HepG2 (cell line): Measurements from ENCODE around the gene COL5A2. TPM values are rescaled to one million over a fixed set of nuclear protein-coding genes. Genes with fewer than 3 reads are reported as not detected.

Source experiments
- ATAC-seq: fragments of 200-7000 bp; cut with Tn5 transposase; 3 replicates; pipeline ENCODE4 v1.9.1; 2020; ENCODE audit warnings: mild to moderate bottlenecking, moderate library complexity
- BruUV-seq: library from RNA; stranded (reverse); fragments of 400-500 nt; replicated peaks from 2 replicates; lab custom pipeline; 2021; lab: Mats Ljungman, UMichigan
- CTCF ChIA-PET: fragments of 300-600 bp; formaldehyde crosslinking; extraction: SDS; loops from one replicate; lab custom pipeline; 2021; ENCODE audit warnings: low total read pairs, inconsistent platforms, low intra/inter-chr PET ratio; lab: Yijun Ruan, JAX
- POLR2A ChIA-PET: fragments of 350-600 bp; sonication (Branson Sonifier 250); formaldehyde crosslinking; loops from one replicate; lab custom pipeline; 2020; ENCODE audit warnings: antibody characterized with exemption, inconsistent platforms; lab: Yijun Ruan, JAX
- DNase-seq: peaks from one replicate; pipeline ENCODE4 v3.0.0-alpha.2; 2015; ENCODE audit warnings: low spot score
- FAIRE-seq: peaks from 3 replicates; lab custom pipeline; 2011; peaks lifted over from hg19 to GRCh38; lab: Jason Lieb, UNC
- H2AFZ ChIP-seq: one replicate; pipeline ENCODE4 v1.6.1; 2011; ENCODE audit warnings: low read length, inconsistent platforms
- H3K27ac ChIP-seq: fragments of 300-600 bp; 3 replicates; pipeline ENCODE4 v1.8.0; 2011; ENCODE audit warnings: mixed run types, mild to moderate bottlenecking, mixed read lengths, low read length, inconsistent platforms; ENCODE audit not compliant: insufficient read depth; ENCODE audit errors: extremely low read length
- H3K27me3 ChIP-seq, 2 experiments: fragments of 200-600 bp in 1 of 2; 2 replicates in 1 of 2; 3 replicates in 1 of 2; pipeline versions ENCODE4 v1.6.0 to v1.8.0; 2011; ENCODE audit warnings: low read length in 2 of 2, mild to moderate bottlenecking in 2 of 2, moderate library complexity in 2 of 2, inconsistent platforms in 1 of 2; ENCODE audit not compliant: insufficient read depth in 2 of 2, control insufficient read depth in 1 of 2
- H3K36me3 ChIP-seq, 2 experiments: fragments of 200-600 bp in 1 of 2; replicated peaks in 1 of 2; 2 replicates in 1 of 2; 3 replicates in 1 of 2; pipeline versions ENCODE4 v1.5.1 to v1.8.0; 2011; ENCODE audit warnings: low read length in 2 of 2, inconsistent platforms in 1 of 2; ENCODE audit not compliant: insufficient read depth in 2 of 2, control insufficient read depth in 1 of 2
- H3K4me1 ChIP-seq: 2 replicates; pipeline ENCODE4 v1.5.1; 2012; ENCODE audit warnings: low read length, inconsistent platforms; ENCODE audit not compliant: insufficient read depth
- H3K4me2 ChIP-seq: 2 replicates; pipeline ENCODE4 v1.6.0; 2011; ENCODE audit warnings: low read depth, low read length, inconsistent platforms
- H3K4me3 ChIP-seq, 3 experiments: fragments of 200-600 bp in 1 of 3; sonication (generic), shearing (Covaris generic) in 1 of 3; replicated peaks in 1 of 3; 2 replicates each; pipeline ENCODE4 v1.5.1; 2011 to 2016; ENCODE audit warnings: low read length in 3 of 3, inconsistent platforms in 2 of 3, low read depth in 2 of 3, mild to moderate bottlenecking in 2 of 3, control low read depth in 1 of 3, mixed read lengths in 1 of 3; ENCODE audit not compliant: insufficient read depth in 1 of 3
- H3K79me2 ChIP-seq: one replicate; pipeline ENCODE4 v1.6.1; 2011; ENCODE audit warnings: low read length, inconsistent platforms; ENCODE audit not compliant: insufficient read depth
- H3K9ac ChIP-seq: 2 replicates; pipeline ENCODE4 v1.6.0; 2011; ENCODE audit warnings: mild to moderate bottlenecking, low read depth, low read length, inconsistent platforms; ENCODE audit not compliant: insufficient read depth
- H3K9me3 ChIP-seq: 2 replicates; pipeline ENCODE4 v1.5.1; 2012; ENCODE audit warnings: mild to moderate bottlenecking, low read length
- H4K20me1 ChIP-seq: 2 replicates; pipeline ENCODE4 v1.6.0; 2011; ENCODE audit warnings: inconsistent platforms, mild to moderate bottlenecking, low read length, moderate library complexity; ENCODE audit not compliant: insufficient read depth
- ELK4 ChIP-seq: sonication (generic); formaldehyde crosslinking; IDR thresholded peaks from 2 replicates; pipeline ENCODE4 v1.9.0; 2021; ENCODE audit warnings: missing genetic modification reagents, borderline replicate concordance
- FIP1L1 ChIP-seq: fragments of 200-400 bp; formaldehyde crosslinking; IDR thresholded peaks from 2 replicates; pipeline ENCODE4 v1.6.1; 2018; ENCODE audit warnings: low read depth, mild to moderate bottlenecking, low read length, moderate library complexity, borderline replicate concordance; ENCODE audit not compliant: insufficient read depth
- FOXJ3 ChIP-seq: sonication (generic); formaldehyde crosslinking; IDR thresholded peaks from 2 replicates; pipeline ENCODE4 v1.4.0; 2020; ENCODE audit warnings: missing genetic modification reagents, mild to moderate bottlenecking, borderline replicate concordance
- STAT6 ChIP-seq: sonication (generic); formaldehyde crosslinking; IDR thresholded peaks from 2 replicates; pipeline ENCODE4 v1.4.0; 2020; ENCODE audit warnings: missing genetic modification reagents, mild to moderate bottlenecking, borderline replicate concordance
- TCF7 ChIP-seq: sonication (generic); IDR thresholded peaks from 2 replicates; pipeline ENCODE4 v1.6.1; 2016; ENCODE audit warnings: antibody characterized with exemption, low read depth
- ZNF598 ChIP-seq: sonication (generic); formaldehyde crosslinking; IDR thresholded peaks from 2 replicates; pipeline ENCODE4 v1.5.1; 2020; ENCODE audit warnings: mild to moderate bottlenecking, missing genetic modification reagents, borderline replicate concordance
- ZNF761 ChIP-seq: sonication (generic); formaldehyde crosslinking; conservative IDR thresholded peaks from 2 replicates; pipeline ENCODE4 v1.4.0; 2020; ENCODE audit warnings: mild to moderate bottlenecking, missing genetic modification reagents
- ZSCAN25 ChIP-seq: sonication (generic); formaldehyde crosslinking; IDR thresholded peaks from 2 replicates; pipeline ENCODE4 v1.8.0; 2022; ENCODE audit warnings: mild to moderate bottlenecking, missing genetic modification reagents
- WGBS: methylation state at CpG from one replicate; pipeline ENCODE4 v1.1.6; 2017; ENCODE audit warnings: low lambda C conversion rate; 5-methylcytosine and 5-hydroxymethylcytosine counted together
- in situ Hi-C: cut with HindIII; loops from 2 replicates; pipeline ENCODE4 v1.10.0; 2017; ENCODE audit warnings: low pct_unique_long_range_greater_than_20kb; ENCODE audit not compliant: extremely low pct_ligation_motif_present
- intact Hi-C: fragments of 100-400 bp; cut with micrococcal nuclease; formaldehyde crosslinking; loops from one replicate; pipeline ENCODE4 v1.10.0; 2022; ENCODE audit not compliant: unreplicated experiment
- polyA plus RNA-seq, 8 experiments: library from polyadenylated mRNA; depleted of rRNA in 3 of 8; stranded (reverse) in 7 of 8; unstranded in 1 of 8; fragments of >200 nt; fragmentation: Illumina TruSeq in 4 of 8; extraction: Trizol in 4 of 8; gene quantifications; 2 replicates each; pipeline versions ENCODE4 v1.2.1 to v1.2.3, GENCODE V29; 2011 to 2016; ENCODE audit warnings: low read depth in 4 of 8, missing spikeins in 1 of 8, mixed read lengths in 1 of 8; ENCODE audit not compliant: insufficient read depth in 1 of 8
- total RNA-seq, 5 experiments: library from RNA; depleted of rRNA; stranded (reverse); fragments of >200 nt; fragmentation: Illumina TruSeq; extraction: Trizol; gene quantifications; 2 replicates each; pipeline ENCODE4 v1.2.3, GENCODE V29; 2016; ENCODE audit warnings: low read depth in 1 of 5

The COL5A2 gene
- total and polyA plus RNA-seq, 2 of the 13 experiments (the other 11 are each of a cell fraction or from before 2014, with no cell fraction given) = 0.83 to 1.5 TPM

- CTCF ChIA-PET = no interaction called here
- in situ Hi-C loops = no loop called here
Observed at GRCh38 chr2:189129971-189130370, 49.6 kb downstream of the COL5A2 start.

More at GRCh38 chr2:189129971-189130370, 49.6 kb downstream of the COL5A2 start:
- no peak overlapping the region for H3K27ac ChIP-seq
- no peak for ATAC-seq
- no peak for DNase-seq
- POLR2A ChIA-PET = no interaction called here
- no peaks in the 10 kb centered on the region for H3K9me3 ChIP-seq
- TF ChIP-seq FOXJ3 (CRISPR knock-in tag) (no peak), ZNF598 (no peak), FIP1L1 (no peak), STAT6 (CRISPR knock-in tag) (no peak), ZSCAN25 (CRISPR knock-in tag) (no peak), TCF7 (no peak), ZNF761 (no peak), ELK4 (CRISPR knock-in tag) (no peak)
- intact Hi-C loops = no loop called here
- no peak for FAIRE-seq
- no peaks in the 10 kb centered on the region for H3K36me3 ChIP-seq
- H3K9ac ChIP-seq = no peak overlapping the region
- H2AFZ ChIP-seq = no peak overlapping the region
- no TSS peak for BruUV-seq
- 17% methylated on average over 2 of the region's 2 CpGs for WGBS
- no peaks in the 10 kb centered on the region for H3K79me2 ChIP-seq
- no peaks in the 10 kb centered on the region for H4K20me1 ChIP-seq
- H3K4me1 ChIP-seq = no peaks in the 10 kb centered on the region
- H3K4me2 ChIP-seq = no peak overlapping the region
- H3K4me3 ChIP-seq = no peak overlapping the region
- no peaks in the 10 kb centered on the region for H3K27me3 ChIP-seq
